GM12874 (cell line): ENCODE results near the gene PRKCA.

ENCODE experiments used
- CTCF ChIP-seq: IDR thresholded peaks from 2 replicates; pipeline ENCODE4 v1.5.1; 2011; ENCODE audit warnings: low read depth, mild to moderate bottlenecking, control low read depth, low read length, moderate library complexity; ENCODE audit not compliant: insufficient read depth

The PRKCA gene

GRCh38 chr17:66364990-66365490, 62.6 kb downstream of the PRKCA start:
- TF ChIP-seq CTCF, result no peak

- no peak for TF ChIP-seq CTCF
Measured at GRCh38 chr17:66365903-66366302, 63.5 kb downstream of the PRKCA start.

DNA sequence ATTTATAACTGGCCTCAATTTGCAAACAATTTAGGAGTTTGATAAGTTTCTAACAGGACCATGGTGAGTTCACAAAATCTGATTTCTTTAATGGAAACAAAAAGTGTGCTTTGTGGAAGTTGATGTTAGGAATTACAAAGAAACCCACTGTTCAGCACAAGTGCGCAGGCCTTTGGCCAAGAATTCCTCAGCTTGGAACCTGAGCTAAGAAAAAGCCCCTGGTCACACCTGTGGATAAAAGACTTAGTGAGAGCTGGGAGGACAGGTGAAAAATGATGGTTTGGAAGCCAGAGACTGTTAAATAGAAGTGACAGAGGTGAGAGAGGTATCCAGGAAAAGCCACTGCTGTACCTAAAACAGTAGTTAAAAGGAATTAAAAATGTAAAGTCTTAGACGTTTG, 64.7 kb downstream of the PRKCA start:
- TF ChIP-seq CTCF, result no peak

- TF ChIP-seq CTCF, result no peak
Measured at GRCh38 chr17:66369830-66370229, 67.4 kb downstream of the PRKCA start.

DNA sequence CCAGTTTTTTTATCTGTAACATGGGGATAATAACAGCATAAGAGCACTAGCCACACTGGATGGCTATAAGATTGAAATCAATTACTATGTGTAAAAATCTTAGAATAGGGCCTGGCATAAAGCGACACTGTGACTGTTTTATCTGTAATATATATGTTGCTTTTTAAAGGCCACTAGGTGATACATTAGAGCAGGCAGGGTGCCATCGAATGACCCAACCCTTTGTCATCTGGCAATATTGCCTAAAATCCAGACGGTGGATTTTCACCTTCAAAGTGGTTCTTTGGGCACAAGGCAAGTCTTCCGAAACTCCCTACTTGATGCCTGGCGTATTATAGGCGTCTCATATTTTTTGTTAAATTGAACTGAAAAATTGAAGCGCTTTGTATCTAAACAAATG, 69.1 kb downstream of the PRKCA start:
- TF ChIP-seq CTCF, result no peak

DNA sequence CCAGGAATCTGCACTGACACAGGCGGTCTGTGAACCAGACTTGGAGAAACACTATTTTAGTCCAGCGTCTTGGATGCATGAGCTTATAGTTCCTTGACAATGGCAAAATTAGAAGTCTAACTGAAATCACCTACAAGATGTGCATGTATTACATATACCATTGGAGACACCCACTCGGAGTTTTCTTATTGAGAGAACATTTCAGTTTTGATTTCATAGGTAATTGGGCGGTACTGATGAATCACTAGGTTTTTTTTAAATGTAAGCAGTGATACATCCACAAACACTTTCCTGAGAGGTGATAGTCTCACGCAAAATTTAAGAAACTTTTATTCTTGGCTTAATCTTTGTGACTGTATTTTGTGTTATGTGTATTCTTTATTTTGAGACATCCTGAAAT, 69.8 kb downstream of the PRKCA start:
- no peak for TF ChIP-seq CTCF

- no peak for TF ChIP-seq CTCF
Measured at GRCh38 chr17:66373079-66373478, 70.7 kb downstream of the PRKCA start.
